Measurements from ENCODE around the gene AHDC1. TPM values are rescaled to one million over a fixed set of nuclear protein-coding genes. Genes with fewer than 3 reads are reported as not detected.

Gene AHDC1
- total and polyA plus RNA-seq, 9 of the 15 experiments (the other 6 are each of a cell fraction or from before 2014, with no cell fraction given), result 0.21 to 36.4 (median 4.7) TPM

- TF ChIP-seq ZNF318 (IDR thresholded peaks at IDR 0.05; ENCODE audit: borderline replicate concordance in 1 of 2, low read depth in 1 of 2), result no peak
- TF ChIP-seq, protein P1, sequence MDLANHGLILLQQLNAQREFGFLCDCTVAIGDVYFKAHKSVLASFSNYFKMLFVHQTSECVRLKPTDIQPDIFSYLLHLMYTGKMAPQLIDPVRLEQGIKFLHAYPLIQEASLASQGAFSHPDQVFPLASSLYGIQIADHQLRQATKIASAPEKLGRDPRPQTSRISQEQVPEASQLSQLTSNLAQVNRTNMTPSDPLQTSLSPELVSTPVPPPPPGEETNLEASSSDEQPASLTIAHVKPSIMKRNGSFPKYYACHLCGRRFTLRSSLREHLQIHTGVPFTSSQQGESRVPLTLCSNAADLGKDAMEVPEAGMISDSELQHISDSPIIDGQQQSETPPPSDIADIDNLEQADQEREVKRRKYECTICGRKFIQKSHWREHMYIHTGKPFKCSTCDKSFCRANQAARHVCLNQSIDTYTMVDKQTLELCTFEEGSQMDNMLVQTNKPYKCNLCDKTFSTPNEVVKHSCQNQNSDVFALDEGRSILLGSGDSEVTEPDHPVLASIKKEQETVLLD (IDR thresholded peaks at IDR 0.05), result peak; percentile 34; the same call in 1 of the 2 replicates
- 0 out of 2 replicates have a peak, but pooled peaks have one; percentile 15 for TF ChIP-seq CREB1 (IDR thresholded peaks at IDR 0.05)
- no peak for TF ChIP-seq CREB1 (CRISPR knock-in tag; IDR thresholded peaks at IDR 0.05)
Measured at GRCh38 chr1:27562021-27562420, 41.9 kb downstream of the AHDC1 start (continued).

Measured in K562 (cell line).